T-helper 17 cell (primary cell): ENCODE measurements around the gene PPM1G. TPM values are rescaled to one million over a fixed set of nuclear protein-coding genes. Genes with fewer than 3 reads are reported as not detected.
A peak's percentile ranks its signal among the peaks of the same experiment; 100 is the strongest.
"Not testable (repeated sequence)": the region's sequence is repeated elsewhere in the genome, so short reads cannot be mapped to it uniquely, and the experiment has no call there.

Experiments used
- ATAC-seq: fragments of 150-1000 bp; cut with Tn5 transposase; 2 replicates; pipeline ENCODE4 v1.10.0; 2021; ENCODE audit warnings: mild to moderate bottlenecking, moderate library complexity
- DNase-seq, 3 donors: peaks; one replicate each; pipeline versions ENCODE4 v3.0.0 to v3.0.0-alpha.2; 2020 to 2021
- H3K9me3 ChIP-seq: one replicate; pipeline ENCODE4 v1.7.0; 2013; ENCODE audit warnings: low read length, mild to moderate bottlenecking; ENCODE audit not compliant: control insufficient read depth, poor library complexity, severe bottlenecking
- H3K27ac Mint-ChIP-seq: one replicate; pipeline ENCODE4 v1.8.0; 2022; ENCODE audit warnings: mild to moderate bottlenecking, moderate library complexity, mixed read lengths
- H3K27me3 Mint-ChIP-seq: one replicate; pipeline ENCODE4 v1.8.0; 2022; ENCODE audit warnings: mixed read lengths
- H3K36me3 Mint-ChIP-seq: one replicate; pipeline ENCODE4 v1.8.0; 2022; ENCODE audit warnings: low read depth, mixed read lengths
- H3K4me1 Mint-ChIP-seq: one replicate; pipeline ENCODE4 v1.8.0; 2022; ENCODE audit warnings: mild to moderate bottlenecking, mixed read lengths
- H3K4me3 Mint-ChIP-seq: one replicate; pipeline ENCODE4 v1.8.0; 2022; ENCODE audit warnings: mild to moderate bottlenecking, moderate library complexity, mixed read lengths
- total RNA-seq, 4 donors: library from RNA in 2 of 4; stranded (reverse) in 2 of 4; gene quantifications; one replicate each; pipeline ENCODE4 v1.2.3 and lab custom pipeline; 2022 to 2026

PPM1G gene
- total RNA-seq, 2 donors from 2014 or later, result 43.6 to 50.2 TPM

DNA sequence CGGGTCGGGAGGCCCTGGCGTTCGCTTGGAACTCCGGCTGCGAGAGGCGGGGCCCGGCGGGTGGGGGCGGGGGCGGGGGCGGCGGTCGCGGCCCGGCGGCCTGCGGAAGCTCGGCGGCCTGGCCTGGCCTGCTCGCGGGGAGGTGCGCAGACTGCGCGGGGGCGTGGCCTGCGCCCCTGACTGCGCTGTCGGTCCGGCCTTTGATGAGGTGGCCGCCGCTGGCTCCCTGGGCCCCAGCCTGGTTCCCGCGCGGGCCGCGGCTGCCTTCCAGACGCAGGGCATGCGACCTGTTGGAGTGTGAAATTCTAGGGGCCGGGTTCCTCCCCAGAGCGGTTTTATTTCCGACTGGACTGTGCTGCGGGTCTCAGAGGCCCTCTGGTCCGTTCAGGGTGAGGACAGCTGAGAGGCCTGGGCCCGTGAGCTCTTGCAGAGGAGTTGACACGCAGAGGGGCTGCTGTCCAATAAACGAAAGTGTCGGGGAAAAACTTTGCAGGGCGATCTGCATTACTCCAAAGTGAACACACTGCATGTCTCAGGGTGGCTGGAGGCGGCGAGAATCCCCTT, 19.7 kb upstream of the PPM1G start:
- Mint-ChIP-seq H3K4me1 (peaks cover 31% of the 10 kb centered on the region), H3K36me3 (peaks cover 8% of the 10 kb centered on the region), H3K27me3 (no peaks in the 10 kb centered on the region), H3K4me3 (peak overlapping the region; percentile 97), H3K27ac (peak overlapping the region; percentile 95)
- ATAC-seq, result peak; percentile 57
- no peaks in the 10 kb centered on the region for H3K9me3 ChIP-seq
- DNase-seq, result peak; percentile 28 to 73 (median 72)

GRCh38 chr2:27428213-27428977, 19.0 kb upstream of the PPM1G start, which contains the start of gene NRBP1:
TSS of gene NRBP1 (plus strand) at chr2:27428631. CDS start at chr2:27433274, 4,643 bp downstream.
- Mint-ChIP-seq H3K27me3 (no peaks in the 10 kb centered on the region), H3K4me3 (peak within 1 kb of the TSS; percentile 97), H3K4me1 (peaks cover 33% of the 10 kb centered on the region), H3K27ac (peak within 1 kb of the TSS; percentile 95), H3K36me3 (peaks cover 4% of the 10 kb centered on the region)
- DNase-seq, result peak; percentile 87 to 89 (median 87)
- ATAC-seq, result peak; percentile 95
- no peaks in the 10 kb centered on the region for H3K9me3 ChIP-seq

GRCh38 chr2:27427863-27428212, 18.4 kb upstream of the PPM1G start:
- H3K27ac Mint-ChIP-seq, result peak overlapping the region; percentile 95
- no peak for ATAC-seq
- no peak for DNase-seq
- H3K27me3 Mint-ChIP-seq, result no peaks in the 10 kb centered on the region
- H3K4me1 Mint-ChIP-seq, result peaks cover 28% of the 10 kb centered on the region
- peak overlapping the region; percentile 97 for H3K4me3 Mint-ChIP-seq
- H3K9me3 ChIP-seq, result no peaks in the 10 kb centered on the region
- no peaks in the 10 kb centered on the region for H3K36me3 Mint-ChIP-seq

DNA sequence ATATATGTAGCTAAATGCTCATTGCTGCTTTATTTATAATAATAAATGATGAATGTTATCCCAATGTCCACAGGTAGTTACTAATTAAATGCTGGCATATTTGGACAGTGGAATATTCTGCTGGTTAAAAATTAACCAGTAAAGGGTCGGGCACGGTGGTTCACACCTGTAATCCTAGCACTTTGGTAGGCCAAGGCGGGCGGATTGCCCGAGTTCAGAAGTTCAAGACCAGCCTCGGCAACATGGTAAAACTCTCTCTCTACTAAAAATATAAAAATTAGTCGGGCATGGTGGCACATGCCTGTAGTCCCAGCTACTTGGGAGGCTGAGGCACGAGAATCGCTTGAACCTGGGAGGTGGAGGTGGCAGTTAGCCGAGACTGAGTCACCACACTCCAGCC, 15.6 kb upstream of the PPM1G start:
- not testable (repeated sequence) for H3K27me3 Mint-ChIP-seq, H3K27ac Mint-ChIP-seq, DNase-seq, H3K9me3 ChIP-seq, ATAC-seq, H3K4me3 Mint-ChIP-seq, H3K36me3 Mint-ChIP-seq
- peaks cover 18% of the 10 kb centered on the region for H3K4me1 Mint-ChIP-seq

DNA sequence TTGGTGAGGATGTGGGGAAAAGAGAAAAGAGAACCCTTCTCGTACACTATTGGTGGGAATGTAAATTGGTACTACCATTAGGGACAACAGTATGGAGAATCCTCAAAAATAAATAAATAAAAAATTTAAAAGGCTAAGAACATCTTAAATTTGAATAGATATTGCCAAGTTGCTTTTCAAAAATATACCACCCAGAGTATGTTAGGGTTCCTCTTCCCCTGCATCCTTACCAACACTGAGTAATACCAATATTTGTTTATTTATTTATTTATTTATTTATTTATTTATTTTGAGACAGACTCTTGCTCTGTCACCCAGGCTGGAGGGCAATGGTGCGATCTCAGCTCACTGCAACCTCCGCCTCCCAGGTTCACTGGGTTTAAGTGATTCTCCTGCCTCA, 13.6 kb upstream of the PPM1G start:
- DNase-seq (no peak), ATAC-seq (no peak)
- H3K9me3 ChIP-seq, result no peaks in the 10 kb centered on the region
- no peak overlapping the region for H3K27ac Mint-ChIP-seq
- no peaks in the 10 kb centered on the region for H3K36me3 Mint-ChIP-seq
- H3K27me3 Mint-ChIP-seq, result no peaks in the 10 kb centered on the region
- no peak overlapping the region for H3K4me3 Mint-ChIP-seq
- H3K4me1 Mint-ChIP-seq, result peaks cover 6% of the 10 kb centered on the region

- Mint-ChIP-seq H3K27ac (no peak overlapping the region), H3K36me3 (no peaks in the 10 kb centered on the region), H3K4me1 (peaks cover 2% of the 10 kb centered on the region), H3K27me3 (no peaks in the 10 kb centered on the region), H3K4me3 (no peak overlapping the region)
- DNase-seq (no peak), ATAC-seq (no peak)
- no peaks in the 10 kb centered on the region for H3K9me3 ChIP-seq
Observed at GRCh38 chr2:27421660-27422250, 12.4 kb upstream of the PPM1G start.

DNA sequence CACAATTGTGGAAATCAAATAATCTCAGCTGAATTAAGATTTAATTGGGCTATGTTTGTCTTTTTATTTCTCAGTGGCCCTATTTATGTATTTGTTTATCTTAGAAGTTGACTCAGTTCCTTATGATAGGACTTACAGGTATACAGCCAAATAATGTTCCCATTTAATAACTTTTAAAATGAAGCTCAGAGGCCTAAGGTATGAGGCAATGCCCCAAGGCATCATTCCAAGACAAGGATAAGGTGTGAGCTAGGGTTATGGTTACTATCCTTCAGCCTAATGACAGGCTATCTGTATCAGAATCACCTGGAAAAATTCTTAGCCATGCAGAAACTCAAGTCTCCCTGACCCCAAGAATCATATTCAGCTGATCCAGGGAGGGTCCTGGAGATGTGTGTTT, 11.6 kb upstream of the PPM1G start:
- Mint-ChIP-seq H3K4me3 (no peak overlapping the region), H3K4me1 (peaks cover 2% of the 10 kb centered on the region), H3K27ac (no peak overlapping the region), H3K36me3 (no peaks in the 10 kb centered on the region), H3K27me3 (no peaks in the 10 kb centered on the region)
- DNase-seq, result no peak
- ATAC-seq, result no peak
- no peaks in the 10 kb centered on the region for H3K9me3 ChIP-seq

DNA sequence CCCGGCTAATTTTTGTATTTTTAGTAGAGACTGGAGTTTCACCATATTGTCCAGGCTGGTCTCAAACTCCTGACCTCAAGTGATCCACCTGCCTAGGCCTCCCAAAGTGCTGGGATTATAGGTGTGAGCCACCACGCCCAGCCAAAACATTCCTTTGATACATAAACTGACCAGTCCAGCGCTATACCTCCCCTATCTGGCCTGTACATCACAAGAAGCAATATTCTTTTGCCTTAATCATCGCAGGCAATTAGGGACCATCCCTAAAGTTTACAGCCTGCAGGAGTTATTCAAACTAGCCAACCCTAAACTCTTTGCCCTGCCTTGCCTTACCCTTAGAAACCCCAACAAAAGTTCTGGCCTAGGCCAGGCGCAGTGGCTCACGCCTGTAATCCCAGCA, 6.8 kb upstream of the PPM1G start:
- ATAC-seq (no peak), DNase-seq (no peak)
- no peaks in the 10 kb centered on the region for H3K9me3 ChIP-seq
- H3K27me3 Mint-ChIP-seq, result peaks cover 10% of the 10 kb centered on the region
- H3K27ac Mint-ChIP-seq, result no peak overlapping the region
- peaks cover 2% of the 10 kb centered on the region for H3K4me1 Mint-ChIP-seq
- H3K36me3 Mint-ChIP-seq, result peaks cover 2% of the 10 kb centered on the region
- no peak overlapping the region for H3K4me3 Mint-ChIP-seq

- Mint-ChIP-seq H3K36me3 (peaks cover 2% of the 10 kb centered on the region), H3K27ac (no peak overlapping the region), H3K4me3 (no peak overlapping the region), H3K4me1 (peaks cover 16% of the 10 kb centered on the region), H3K27me3 (peaks cover 10% of the 10 kb centered on the region)
- ATAC-seq, result no peak
- H3K9me3 ChIP-seq, result no peaks in the 10 kb centered on the region
- DNase-seq, result no peak
Observed at GRCh38 chr2:27412419-27413152, 3.2 kb upstream of the PPM1G start.

GRCh38 chr2:27408601-27409320, 630 bp downstream of the PPM1G start:
- peaks cover 30% of the 10 kb centered on the region for H3K4me1 Mint-ChIP-seq
- peak overlapping the region; percentile 76 for H3K27ac Mint-ChIP-seq
- DNase-seq, result no peak
- peak overlapping the region; percentile 88 for H3K4me3 Mint-ChIP-seq
- no peaks in the 10 kb centered on the region for H3K9me3 ChIP-seq
- peak; percentile 2 for ATAC-seq
- H3K27me3 Mint-ChIP-seq, result peaks cover 10% of the 10 kb centered on the region
- H3K36me3 Mint-ChIP-seq, result peaks cover 2% of the 10 kb centered on the region

DNA sequence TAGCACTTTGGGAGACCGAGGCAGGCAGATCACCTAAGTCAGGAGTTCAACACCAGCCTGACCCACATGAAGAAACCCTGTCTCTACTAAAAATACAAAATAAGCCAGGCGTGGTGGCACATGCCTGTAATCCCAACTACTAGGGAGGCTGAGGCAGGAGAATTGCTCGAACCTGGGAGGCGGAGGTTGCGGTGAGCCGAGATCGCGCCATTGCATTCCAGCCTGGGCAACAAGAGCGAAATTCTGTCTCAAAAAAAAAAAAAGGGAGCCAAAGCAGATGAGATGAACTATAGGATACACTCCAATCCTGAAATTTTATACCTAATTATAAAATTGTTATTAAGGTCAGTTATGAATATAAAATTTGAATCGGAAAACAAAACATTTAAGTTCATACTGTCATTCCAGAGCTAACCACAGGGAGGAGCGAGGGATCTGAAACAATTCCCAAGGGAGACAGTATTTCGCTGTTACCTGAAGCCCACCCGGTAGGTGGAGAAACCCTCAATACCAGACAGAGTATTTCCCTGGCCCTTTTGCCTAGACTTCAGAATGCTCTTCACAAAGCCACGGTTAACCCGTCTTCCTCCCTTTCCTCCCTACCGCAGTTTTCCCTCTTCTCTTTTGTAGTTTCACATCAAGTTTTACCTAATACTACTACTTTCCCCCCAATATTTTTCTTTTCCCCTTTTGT, 1.4 kb downstream of the PPM1G start:
- Mint-ChIP-seq H3K4me1 (peaks cover 33% of the 10 kb centered on the region), H3K27ac (peak overlapping the region; percentile 76), H3K4me3 (peak overlapping the region; percentile 88), H3K27me3 (peaks cover 9% of the 10 kb centered on the region), H3K36me3 (peaks cover 1% of the 10 kb centered on the region)
- no peak for ATAC-seq
- DNase-seq, result no peak
- no peaks in the 10 kb centered on the region for H3K9me3 ChIP-seq

DNA sequence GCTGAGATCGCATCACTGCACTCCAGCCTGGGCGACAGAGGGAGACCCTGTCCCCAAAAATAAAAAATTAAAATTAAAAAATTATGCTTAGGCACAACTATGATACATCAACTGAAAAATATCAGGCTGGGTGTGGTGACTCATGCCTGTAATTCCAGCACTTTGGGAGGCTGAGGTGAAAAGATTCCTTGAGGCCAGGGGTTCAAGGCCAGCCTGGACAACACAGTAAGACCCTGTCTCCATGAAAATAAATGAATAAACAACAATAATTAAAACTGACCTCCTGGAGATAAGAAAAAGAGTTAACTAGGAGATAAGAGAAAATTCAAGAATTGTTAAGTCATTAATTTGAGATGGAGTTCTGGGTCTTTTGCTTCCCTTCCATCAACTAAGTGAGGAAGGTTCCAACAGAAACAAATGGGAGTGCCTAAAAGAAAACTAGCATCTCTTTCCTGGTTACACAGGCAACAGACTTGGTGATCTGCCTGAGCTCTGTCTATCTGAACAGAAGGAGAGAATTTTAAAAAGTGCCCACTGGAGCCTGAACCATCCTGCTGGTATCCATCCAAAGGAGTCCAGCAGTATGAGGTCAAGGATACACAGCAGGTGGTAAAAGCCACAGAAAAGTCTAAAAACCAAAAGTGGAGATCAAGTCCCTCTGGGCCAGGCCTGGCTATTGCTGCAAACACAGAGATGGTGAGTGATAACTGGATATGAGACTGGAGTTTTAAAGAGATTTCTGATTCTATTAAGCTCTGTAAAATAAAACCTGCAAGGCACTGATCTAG, 8.8 kb downstream of the PPM1G start:
- peaks cover 32% of the 10 kb centered on the region for H3K4me1 Mint-ChIP-seq
- DNase-seq (no peak), ATAC-seq (no peak)
- H3K27me3 Mint-ChIP-seq, result no peaks in the 10 kb centered on the region
- peak overlapping the region; percentile 34 for H3K27ac Mint-ChIP-seq
- peaks cover 3% of the 10 kb centered on the region for H3K36me3 Mint-ChIP-seq
- no peak overlapping the region for H3K4me3 Mint-ChIP-seq
- H3K9me3 ChIP-seq, result no peaks in the 10 kb centered on the region
